ENCODE data around the gene SCAF11.

DNA sequence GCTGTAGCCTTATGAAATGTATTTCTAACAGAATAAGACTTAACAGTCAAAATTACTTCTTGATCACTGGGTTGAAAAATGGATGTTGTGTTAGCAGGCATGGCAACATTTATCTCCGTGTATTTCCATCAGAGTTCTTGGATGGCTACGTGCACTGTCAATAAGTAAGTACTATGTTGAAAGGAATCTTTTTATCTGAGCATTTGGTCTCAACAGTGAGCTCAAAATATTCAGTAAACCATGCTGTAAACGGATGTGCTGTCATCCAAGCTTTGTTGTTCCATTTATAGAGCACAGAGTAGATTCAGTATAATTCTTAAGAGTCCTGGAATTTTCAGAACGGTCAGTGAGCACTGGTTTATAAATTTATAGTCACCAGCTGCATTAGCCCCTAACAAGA is 15.5 kb downstream of the SCAF11 start:
- no peak for TF ChIP-seq CTCF (IDR thresholded peaks at IDR 0.05)
- TF ChIP-seq POLR2A (IDR thresholded peaks at IDR 0.05): no peak
